ENCODE data around the gene PNLDC1. TPM values are rescaled to one million over a fixed set of nuclear protein-coding genes. Genes with fewer than 3 reads are reported as not detected.
"Not testable (repeated sequence)": the region's sequence is repeated elsewhere in the genome, so short reads cannot be mapped to it uniquely, and the experiment has no call there.

The PNLDC1 gene
- total RNA-seq, 8 experiments from 2014 or later, result 0.22 TPM; not detected in 7

DNA sequence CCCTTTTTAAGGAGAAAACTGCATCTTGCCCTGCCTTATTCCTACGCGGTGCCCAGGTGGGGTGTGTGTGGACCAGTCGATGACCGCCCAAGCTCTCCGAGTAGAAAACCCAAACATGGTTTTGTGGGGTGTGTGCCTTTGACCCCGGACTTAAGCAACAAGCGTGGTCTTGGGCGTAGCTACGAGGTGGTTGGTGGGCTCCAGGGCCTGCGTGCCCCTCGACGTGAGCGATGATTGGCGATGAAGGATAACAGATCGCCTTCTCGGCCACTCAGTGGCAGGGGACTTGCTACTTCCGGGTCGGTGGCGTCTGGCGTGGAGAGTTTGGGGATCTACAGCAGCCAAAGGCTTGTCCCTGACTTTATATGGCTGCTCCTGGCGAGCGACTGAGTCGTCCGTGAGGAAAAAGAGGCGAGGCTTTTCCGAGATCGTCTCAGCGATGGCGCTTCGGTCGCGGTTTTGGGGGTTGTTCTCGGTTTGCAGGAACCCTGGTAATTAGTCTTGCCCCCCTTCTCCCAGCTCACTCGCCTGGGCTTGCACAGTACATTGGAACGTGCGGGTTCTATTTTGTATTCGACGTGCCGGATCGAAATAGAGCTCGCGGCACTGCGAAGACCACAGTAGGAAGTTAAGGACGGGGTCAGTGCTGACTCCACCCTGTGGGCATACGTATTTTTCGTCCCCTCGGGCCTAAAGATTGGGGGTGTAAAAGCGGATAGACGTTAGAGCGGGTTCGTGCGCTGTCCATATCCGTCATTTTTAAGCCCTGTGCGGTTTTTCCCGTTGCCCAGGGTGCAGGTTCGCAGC, 9.7 kb upstream of the PNLDC1 start, which contains the start of gene MRPL18:
Gene MRPL18 (plus strand): TSS at position 319 of the 807 bp plus-strand sequence. CDS start 121 bp downstream, at position 440.
- WGBS, 10 experiments, result 0 to 1% (median 0%) methylated on average over 1 to 33 of the region's 56 CpGs; no CpG with 5 or more reads in 2 of the 10 experiments
- in situ Hi-C loops (cut with MboI; ENCODE audit: low pct_unique_long_range_greater_than_20kb in 2 of 9, low sequenced_read_pairs in 9 of 9, unreplicated experiment in 9 of 9), result no loop called here
- Histone ChIP-seq H3K27ac (peak within 1 kb of the TSS; percentile 79 to 95), H3K4me3 (peak within 1 kb of the TSS; percentile 56 to 76 (median 70)), H3K4me1 (replicated peaks in 1 of 2) (peaks cover 12 to 17% of the 10 kb centered on the region in 2 donors)
- ATAC-seq (replicated peaks in 6 of 8), result peak; percentile 68 to 89 (median 86)

DNA sequence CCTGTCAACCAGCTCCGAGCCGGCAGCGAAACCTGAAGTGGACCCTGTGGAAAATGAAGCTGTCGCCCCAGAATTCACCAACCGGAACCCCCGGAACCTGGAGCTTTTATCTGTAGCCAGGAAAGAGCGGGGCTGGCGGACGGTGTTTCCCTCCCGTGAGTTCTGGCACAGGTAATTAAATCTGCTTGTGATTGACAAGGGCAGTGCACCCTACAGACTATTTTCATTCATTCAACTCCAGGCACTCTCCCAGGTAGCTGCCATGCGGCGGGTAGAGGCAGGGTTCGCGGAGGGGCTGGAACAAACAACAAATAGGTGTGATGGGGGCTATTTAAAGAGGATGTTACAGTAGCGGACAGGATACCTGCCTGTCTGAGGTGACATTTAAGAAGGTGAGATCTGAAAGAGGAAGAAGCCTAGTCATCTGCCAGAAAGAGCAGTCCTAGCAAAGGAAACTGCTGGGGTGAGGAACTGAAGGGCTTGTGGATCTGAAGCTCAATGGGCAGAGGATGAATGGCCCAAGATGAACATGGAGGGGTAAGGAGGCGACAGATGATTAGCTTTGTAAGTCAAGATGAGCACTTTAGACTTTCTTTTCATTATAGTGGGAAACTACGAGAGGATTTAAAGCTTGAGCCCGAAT, 9.0 kb upstream of the PNLDC1 start:
- H3K4me1 ChIP-seq (replicated peaks in 1 of 2), result peaks cover 12 to 17% of the 10 kb centered on the region in 2 donors
- peak overlapping the region; percentile 76 to 94 for H3K27ac ChIP-seq
- in situ Hi-C loops (cut with MboI; ENCODE audit: low pct_unique_long_range_greater_than_20kb in 2 of 9, low sequenced_read_pairs in 9 of 9, unreplicated experiment in 9 of 9), result no loop called here
- H3K4me3 ChIP-seq, result peak overlapping the region; percentile 56 to 76 (median 70)
- ATAC-seq (replicated peaks in 6 of 8), result no peak
- 0 to 72% (median 16%) methylated on average over 2 to 11 of the region's 18 CpGs; no CpG with 5 or more reads in 2 of the 10 experiments for WGBS, 10 experiments

DNA sequence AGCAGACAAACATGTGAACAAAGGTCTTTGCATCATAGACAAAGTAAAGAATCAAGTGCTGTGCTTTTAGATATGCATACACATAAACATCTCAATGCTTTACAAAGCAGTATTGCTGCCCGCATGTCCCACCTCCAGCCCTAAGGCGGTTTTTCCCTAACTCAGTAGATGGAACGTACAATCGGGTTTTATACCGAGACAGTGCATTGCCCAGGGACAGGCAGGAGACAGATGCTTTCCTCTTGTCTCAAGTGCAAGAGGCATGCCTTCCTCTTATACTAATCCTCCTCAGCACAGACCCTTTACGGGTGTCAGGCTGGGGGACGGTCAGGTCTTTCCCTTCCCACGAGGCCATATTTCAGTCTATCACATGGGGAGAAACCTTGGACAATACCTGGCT, 5.1 kb upstream of the PNLDC1 start:
- H3K4me1 ChIP-seq (replicated peaks in 1 of 2); in situ Hi-C loops (cut with MboI; ENCODE audit: low pct_unique_long_range_greater_than_20kb in 2 of 9, low sequenced_read_pairs in 9 of 9, unreplicated experiment in 9 of 9); H3K4me3 ChIP-seq; ATAC-seq (replicated peaks in 6 of 8); H3K27ac ChIP-seq: not testable (repeated sequence)
- 40 to 90% (median 71%) methylated on average over 2 to 6 of the region's 8 CpGs; no CpG with 5 or more reads in 5 of the 10 experiments for WGBS, 10 experiments

DNA sequence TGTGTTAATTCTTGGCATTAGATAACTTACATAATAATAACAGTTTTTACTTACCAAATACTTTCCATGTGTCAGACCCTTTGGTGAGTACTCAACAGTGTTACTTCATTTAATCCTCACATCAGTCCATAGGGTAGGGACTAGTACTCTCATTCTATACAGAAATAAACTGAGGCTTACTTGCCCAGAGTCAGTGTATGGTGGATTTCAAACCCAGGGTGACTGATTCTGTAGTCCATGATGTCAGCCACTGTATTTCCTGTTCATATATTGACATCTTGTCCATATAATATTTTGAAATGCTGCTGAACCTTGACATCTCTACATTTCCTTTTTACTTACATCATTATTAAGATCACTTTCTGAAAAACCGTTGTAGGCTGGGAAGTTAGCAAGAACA, 2.5 kb upstream of the PNLDC1 start:
- no peak for ATAC-seq (replicated peaks in 6 of 8)
- Histone ChIP-seq H3K4me3 (no peak overlapping the region), H3K27ac (no peak overlapping the region), H3K4me1 (replicated peaks in 1 of 2) (no peaks in the 10 kb centered on the region)
- in situ Hi-C loops (cut with MboI; ENCODE audit: low pct_unique_long_range_greater_than_20kb in 2 of 9, low sequenced_read_pairs in 9 of 9, unreplicated experiment in 9 of 9), result no loop called here
- WGBS, 10 experiments, result 0 to 100% (median 62%) methylated on average over 1 of the region's 1 CpG

DNA sequence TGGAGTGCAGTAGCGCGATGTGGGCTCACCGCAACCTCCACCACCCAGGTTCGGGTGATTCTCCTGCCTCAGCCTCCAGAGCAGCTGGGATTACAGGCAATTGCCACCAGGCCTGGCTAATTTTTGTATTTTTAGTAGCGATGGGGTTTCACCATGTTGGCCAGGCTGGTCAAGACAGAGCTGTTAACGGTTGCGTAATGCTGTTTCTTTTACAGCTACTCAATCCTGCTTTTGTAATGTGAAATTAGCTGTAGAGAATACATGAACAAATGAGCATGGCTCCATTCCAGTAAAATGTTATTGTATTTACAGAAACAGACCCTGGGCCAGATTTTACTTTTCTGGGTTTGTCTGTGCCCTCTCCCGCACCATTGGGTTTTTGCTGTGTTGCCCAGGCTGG, 1.9 kb downstream of the PNLDC1 start:
- in situ Hi-C loops (cut with MboI; ENCODE audit: low pct_unique_long_range_greater_than_20kb in 2 of 9, low sequenced_read_pairs in 9 of 9, unreplicated experiment in 9 of 9), result no loop called here
- ATAC-seq (replicated peaks in 6 of 8), result no peak
- no peak overlapping the region for H3K27ac ChIP-seq
- no peak overlapping the region for H3K4me3 ChIP-seq
- 80 to 100% (median 88%) methylated on average over 1 to 8 of the region's 8 CpGs; no CpG with 5 or more reads in 1 of the 10 experiments for whole genome bisulfite sequencing, 10 experiments
- no peaks in the 10 kb centered on the region for H3K4me1 ChIP-seq (replicated peaks in 1 of 2)

DNA sequence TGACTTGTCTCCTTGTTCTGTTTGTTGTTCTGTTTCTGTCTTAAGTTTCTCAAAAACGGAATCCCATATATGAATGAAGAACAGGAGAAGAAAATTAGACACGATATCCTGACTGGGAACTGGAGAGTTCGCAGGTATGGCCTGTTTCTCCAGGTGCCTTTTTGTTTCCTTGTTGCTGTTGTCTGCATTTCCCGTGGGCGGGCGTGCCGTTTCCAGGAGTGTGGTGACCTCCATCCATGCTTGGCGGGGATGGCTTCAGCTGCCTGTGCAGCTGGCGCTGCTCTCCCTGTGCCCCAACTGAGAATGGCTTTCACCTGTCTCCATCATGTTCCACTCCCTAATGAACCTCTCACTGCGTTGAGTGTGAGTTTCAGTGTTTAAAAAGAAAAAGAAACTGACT, 4.4 kb downstream of the PNLDC1 start:
- H3K4me1 ChIP-seq (replicated peaks in 1 of 2), result no peaks in the 10 kb centered on the region
- no peak overlapping the region for H3K27ac ChIP-seq
- H3K4me3 ChIP-seq, result no peak overlapping the region
- ATAC-seq (replicated peaks in 6 of 8), result no peak
- WGBS, 10 experiments, result 20 to 89% (median 85%) methylated on average over 1 to 10 of the region's 10 CpGs; no CpG with 5 or more reads in 1 of the 10 experiments
- in situ Hi-C loops (cut with MboI; ENCODE audit: low pct_unique_long_range_greater_than_20kb in 2 of 9, low sequenced_read_pairs in 9 of 9, unreplicated experiment in 9 of 9), result no loop called here

DNA sequence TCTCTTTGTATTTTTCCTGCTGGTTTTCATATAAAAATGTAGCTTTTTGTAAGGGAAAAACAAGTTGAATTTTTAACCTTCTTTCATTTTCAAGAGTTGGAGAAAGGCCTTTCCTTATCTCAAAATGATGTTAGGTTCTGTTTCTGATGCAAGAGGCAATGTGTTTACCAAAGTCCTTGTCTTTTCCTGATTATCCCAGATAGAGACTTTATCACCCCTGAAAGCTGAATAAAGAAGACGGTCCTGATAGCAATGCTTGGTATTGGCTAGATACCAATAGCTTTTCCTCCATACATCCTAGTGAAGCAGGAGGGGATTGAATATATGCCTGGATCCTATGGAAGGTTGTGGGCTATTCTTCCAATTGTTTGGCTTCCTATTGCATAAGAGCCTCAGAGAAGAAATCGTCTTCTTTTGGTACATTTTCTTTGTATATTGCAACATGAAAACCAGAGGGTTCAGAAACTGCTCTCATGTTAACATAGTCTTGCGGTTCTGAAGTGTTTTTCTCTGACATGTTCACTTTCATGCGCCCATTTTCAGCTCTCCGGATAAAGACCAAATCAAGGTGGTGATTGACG, 5.5 kb downstream of the PNLDC1 start:
- no peak for ATAC-seq (replicated peaks in 6 of 8)
- in situ Hi-C loops (cut with MboI; ENCODE audit: low pct_unique_long_range_greater_than_20kb in 2 of 9, low sequenced_read_pairs in 9 of 9, unreplicated experiment in 9 of 9), result no loop called here
- WGBS, 10 experiments, result 80 to 95% (median 90%) methylated on average over 2 to 6 of the region's 6 CpGs
- H3K4me3 ChIP-seq, result no peak overlapping the region
- H3K27ac ChIP-seq, result no peak overlapping the region
- no peaks in the 10 kb centered on the region for H3K4me1 ChIP-seq (replicated peaks in 1 of 2)

DNA sequence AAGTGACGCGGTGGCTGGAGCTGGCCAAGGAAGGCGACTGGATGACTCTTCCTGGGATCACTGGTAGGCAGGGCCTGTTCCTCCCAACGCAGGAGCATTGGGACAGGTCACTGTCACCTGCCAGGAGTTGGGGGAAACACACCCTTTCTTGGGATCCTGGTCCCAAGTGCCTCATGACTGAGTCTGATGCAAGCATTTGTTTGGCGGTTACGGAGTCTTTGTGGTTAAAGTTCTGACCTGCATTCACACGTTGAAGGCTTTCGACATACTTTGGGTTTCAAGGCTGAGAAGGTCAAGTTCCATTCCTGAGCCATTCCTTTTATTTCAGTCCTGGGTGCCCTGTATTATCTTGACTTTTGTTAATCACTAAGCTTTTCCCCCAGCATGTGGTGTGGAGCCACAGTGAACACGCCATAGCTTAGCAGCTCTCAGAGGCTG, 6.0 kb downstream of the PNLDC1 start:
- Histone ChIP-seq H3K4me1 (replicated peaks in 1 of 2) (no peaks in the 10 kb centered on the region), H3K27ac (no peak overlapping the region), H3K4me3 (no peak overlapping the region)
- ATAC-seq (replicated peaks in 6 of 8), result no peak
- in situ Hi-C loops (cut with MboI; ENCODE audit: low pct_unique_long_range_greater_than_20kb in 2 of 9, low sequenced_read_pairs in 9 of 9, unreplicated experiment in 9 of 9), result no loop called here
- WGBS, 10 experiments, result 89 to 100% (median 98%) methylated on average over 1 to 6 of the region's 9 CpGs; no CpG with 5 or more reads in 2 of the 10 experiments

DNA sequence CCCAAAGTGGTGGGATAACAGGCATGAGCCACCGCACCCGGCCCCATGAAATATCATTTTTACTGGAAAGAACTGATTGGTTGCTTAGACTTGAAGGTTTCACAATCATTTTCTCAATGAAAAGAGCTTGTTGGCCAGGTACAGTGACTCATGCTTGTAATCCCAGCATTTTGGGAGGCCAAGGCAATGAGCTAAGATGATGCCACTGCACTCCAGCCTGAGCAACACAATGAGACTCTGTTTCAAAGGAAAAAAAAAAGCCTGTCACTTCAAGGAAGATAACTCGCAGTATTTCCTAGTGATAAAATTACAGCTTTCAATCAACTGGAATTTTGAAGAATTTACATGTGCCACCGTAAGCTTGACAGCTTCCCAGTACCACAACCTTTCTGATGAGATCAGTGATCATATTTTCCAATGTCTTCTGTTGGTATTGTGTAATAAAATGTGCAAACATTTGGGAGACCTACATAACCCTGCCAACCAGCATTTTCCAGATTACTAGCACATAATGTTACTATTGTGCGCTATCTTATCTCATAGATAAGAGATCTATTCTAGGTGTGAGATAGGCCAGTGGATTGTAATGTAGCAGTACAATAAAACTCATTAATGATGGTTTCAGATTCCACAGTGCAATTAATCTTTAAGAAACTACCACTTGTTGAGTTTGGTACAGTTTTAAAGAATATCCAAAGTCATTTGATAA, 7.2 kb downstream of the PNLDC1 start:
- Histone ChIP-seq H3K4me3 (no peak overlapping the region), H3K27ac (no peak overlapping the region), H3K4me1 (replicated peaks in 1 of 2) (no peaks in the 10 kb centered on the region)
- 68 to 100% (median 83%) methylated on average over 1 to 5 of the region's 5 CpGs; no CpG with 5 or more reads in 1 of the 10 experiments for WGBS, 10 experiments
- in situ Hi-C loops (cut with MboI; ENCODE audit: low pct_unique_long_range_greater_than_20kb in 2 of 9, low sequenced_read_pairs in 9 of 9, unreplicated experiment in 9 of 9), result no loop called here
- no peak for ATAC-seq (replicated peaks in 6 of 8)

DNA sequence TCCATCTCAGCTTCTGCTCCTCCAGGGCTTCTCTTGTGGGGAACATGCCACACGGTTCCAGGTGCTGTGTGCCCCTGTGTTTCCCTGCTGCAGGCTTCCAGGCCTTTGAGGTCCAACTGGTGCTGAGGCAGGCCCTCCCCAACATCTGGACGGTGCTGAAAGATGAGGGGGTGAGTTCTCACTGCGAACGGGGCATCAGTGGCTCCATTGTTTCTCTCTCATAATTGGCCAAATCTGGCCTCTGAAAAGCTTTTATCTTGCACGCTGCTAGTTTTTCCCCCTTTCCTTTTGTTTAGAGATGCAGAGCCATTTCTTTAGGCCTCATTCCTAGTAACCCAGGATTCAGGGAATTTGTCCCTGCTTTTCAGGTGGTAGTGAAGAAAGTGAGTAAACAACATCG, 8.6 kb downstream of the PNLDC1 start:
- no peak for ATAC-seq (replicated peaks in 6 of 8)
- Histone ChIP-seq H3K4me3 (no peak overlapping the region), H3K27ac (no peak overlapping the region), H3K4me1 (replicated peaks in 1 of 2) (no peaks in the 10 kb centered on the region)
- 33 to 100% (median 77%) methylated on average over 1 to 6 of the region's 6 CpGs; no CpG with 5 or more reads in 1 of the 10 experiments for WGBS, 10 experiments
- in situ Hi-C loops (cut with MboI; ENCODE audit: low pct_unique_long_range_greater_than_20kb in 2 of 9, low sequenced_read_pairs in 9 of 9, unreplicated experiment in 9 of 9), result no loop called here

DNA sequence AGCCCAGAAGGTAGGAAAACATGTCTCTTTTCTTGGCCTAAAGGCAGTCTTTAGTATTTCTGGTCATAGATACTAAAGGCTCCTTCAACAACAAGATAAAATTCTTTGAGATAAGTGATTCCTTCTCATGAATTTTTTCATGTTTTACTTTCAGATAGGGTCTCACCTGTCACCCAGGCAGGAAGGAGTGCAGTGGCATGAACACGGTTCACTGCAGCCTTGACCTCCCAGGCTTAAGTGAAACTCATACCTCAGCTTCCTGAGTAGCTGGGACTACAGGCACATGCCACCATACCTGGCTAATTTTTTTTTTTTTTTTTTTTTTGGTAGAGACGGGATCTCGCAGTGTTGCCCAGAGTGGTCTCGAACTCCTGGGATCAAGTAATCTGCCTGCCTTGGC, 9.1 kb downstream of the PNLDC1 start:
- 60 to 100% (median 83%) methylated on average over 1 to 4 of the region's 4 CpGs; no CpG with 5 or more reads in 3 of the 10 experiments for WGBS, 10 experiments
- H3K4me1 ChIP-seq (replicated peaks in 1 of 2), result no peaks in the 10 kb centered on the region
- H3K4me3 ChIP-seq, result no peak overlapping the region
- no peak for ATAC-seq (replicated peaks in 6 of 8)
- no peak overlapping the region for H3K27ac ChIP-seq
- in situ Hi-C loops (cut with MboI; ENCODE audit: low pct_unique_long_range_greater_than_20kb in 2 of 9, low sequenced_read_pairs in 9 of 9, unreplicated experiment in 9 of 9), result no loop called here

DNA sequence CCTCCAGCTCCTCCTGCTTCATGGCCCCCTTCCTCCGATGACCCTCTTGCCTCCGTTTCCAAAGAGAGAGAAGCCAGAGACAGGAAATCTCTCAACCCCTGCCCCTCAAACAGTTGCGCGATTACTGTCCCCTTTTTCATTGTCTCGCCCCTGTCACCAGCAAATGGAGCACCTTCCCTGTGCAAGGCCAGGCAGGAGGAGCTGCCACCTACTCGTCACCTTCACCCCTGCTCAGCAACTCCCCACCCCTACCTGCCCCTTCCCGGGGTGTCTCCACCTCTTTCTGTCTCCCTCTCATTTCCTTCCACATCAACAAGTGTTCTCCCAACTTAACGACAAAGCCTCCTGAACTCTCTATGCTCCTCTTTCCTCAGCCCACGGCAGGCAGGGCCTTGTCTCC, 13.7 kb downstream of the PNLDC1 start:
- Histone ChIP-seq H3K4me3 (no peak overlapping the region), H3K4me1 (replicated peaks in 1 of 2) (peaks cover 0 to 4% of the 10 kb centered on the region in 2 donors), H3K27ac (no peak overlapping the region)
- WGBS, 10 experiments, result 83 to 100% (median 93%) methylated on average over 1 to 4 of the region's 9 CpGs; no CpG with 5 or more reads in 5 of the 10 experiments
- in situ Hi-C loops (cut with MboI; ENCODE audit: low pct_unique_long_range_greater_than_20kb in 2 of 9, low sequenced_read_pairs in 9 of 9, unreplicated experiment in 9 of 9), result no loop called here
- ATAC-seq (replicated peaks in 6 of 8), result no peak

Measured in motor neuron (in vitro differentiated cells).